HG02571 (cell line): ENCODE measurements around the gene AP1S2.

Source experiments
- ATAC-seq: cut with Tn5 transposase; IDR thresholded peaks from one replicate; pipeline ENCODE4 v1.9.1; 2021; ENCODE audit warnings: mild to moderate bottlenecking, moderate library complexity; ENCODE audit not compliant: unreplicated experiment

Gene AP1S2

DNA sequence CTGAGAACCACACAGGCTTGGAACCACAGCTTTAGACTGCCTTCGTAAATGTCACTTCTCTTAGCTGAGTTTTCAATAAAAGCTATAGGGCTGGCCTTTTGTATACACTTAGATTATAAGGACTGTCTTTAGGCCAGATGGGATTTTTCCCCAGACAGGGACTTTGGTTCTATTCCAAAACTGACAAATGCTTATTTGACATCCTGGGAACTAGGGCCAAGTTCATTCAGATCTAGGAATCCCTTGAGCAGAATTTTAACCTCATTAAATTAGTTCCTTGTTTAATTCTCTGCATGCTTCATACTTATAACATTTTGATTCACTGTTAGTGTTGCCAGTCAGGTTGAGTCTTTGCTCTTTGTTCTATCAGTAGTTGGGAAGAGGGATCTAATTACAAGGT is 41.2 kb downstream of the AP1S2 start:
- ATAC-seq: no peak

DNA sequence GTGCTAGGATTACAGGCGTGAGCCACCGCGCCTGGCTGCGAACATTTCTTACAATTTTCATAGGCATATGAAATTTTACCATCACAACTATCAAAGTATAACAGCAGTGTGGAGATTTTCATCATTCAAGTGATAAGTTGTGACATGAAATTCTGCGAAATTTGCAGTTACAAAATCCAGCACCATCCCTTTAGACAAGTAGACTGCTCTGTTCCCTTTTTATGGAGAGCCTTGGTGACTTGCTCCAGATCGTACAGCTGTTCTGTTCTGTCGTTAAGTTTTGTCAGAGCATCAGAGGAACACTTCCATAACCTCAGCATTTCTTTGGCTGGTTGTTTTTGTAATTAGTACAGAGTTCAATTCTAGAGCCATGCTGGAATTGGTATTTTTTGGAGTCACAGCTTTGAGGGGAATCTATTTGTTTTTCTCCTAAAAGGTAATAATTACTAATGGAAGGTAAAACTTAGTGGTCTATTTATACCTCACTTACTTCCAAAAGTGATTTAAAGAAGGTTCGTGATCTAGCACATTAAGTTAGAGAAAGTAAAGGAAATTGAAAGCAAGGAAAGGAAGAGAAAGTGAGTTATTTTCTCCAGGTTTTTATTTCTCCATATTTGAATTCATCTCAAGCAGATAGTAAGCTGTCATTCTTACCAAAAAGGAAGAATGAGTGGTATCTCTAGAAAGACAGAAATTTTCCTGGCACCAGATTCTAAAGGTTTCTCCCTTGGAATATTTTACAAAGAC is 42.2 kb downstream of the AP1S2 start:
- no peak for ATAC-seq

DNA sequence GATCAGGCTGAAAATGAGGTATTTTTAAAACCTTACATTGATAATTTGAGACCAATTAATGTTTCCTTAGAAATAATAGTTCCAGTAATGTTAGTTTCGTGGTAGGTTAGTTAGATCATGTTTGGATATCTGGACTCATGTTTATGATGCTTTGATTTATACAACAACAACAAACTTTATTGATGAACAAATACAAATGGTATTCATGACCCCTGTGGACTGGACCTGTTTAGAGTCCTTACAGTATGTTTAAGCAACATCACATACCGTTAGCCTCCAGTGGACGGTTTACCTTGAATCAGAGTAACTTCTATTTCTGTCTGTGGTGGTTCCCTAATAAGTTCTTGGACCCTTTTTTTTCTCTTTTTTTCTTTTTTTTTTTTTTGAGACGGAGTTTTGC is 46.4 kb downstream of the AP1S2 start:
- no peak for ATAC-seq

DNA sequence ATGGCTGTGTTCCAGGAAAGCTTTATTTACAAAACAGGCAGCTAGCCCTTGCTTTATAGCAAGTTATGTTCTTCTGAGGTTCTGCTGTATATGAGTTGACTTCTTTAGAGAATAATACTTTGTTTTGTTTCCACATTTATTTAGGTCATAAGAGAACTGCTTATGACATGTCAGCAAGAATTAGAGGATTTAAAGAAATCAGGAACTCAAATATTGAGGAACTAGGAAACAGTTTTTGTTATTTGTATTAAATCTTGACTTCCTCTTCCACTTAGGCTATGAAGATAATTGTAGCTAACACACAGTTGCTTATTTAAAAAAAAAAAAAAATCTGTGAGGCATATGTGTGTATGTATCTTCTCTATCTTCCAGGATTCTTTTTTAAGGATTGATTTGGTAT is 50.0 kb downstream of the AP1S2 start:
- no peak for ATAC-seq

DNA sequence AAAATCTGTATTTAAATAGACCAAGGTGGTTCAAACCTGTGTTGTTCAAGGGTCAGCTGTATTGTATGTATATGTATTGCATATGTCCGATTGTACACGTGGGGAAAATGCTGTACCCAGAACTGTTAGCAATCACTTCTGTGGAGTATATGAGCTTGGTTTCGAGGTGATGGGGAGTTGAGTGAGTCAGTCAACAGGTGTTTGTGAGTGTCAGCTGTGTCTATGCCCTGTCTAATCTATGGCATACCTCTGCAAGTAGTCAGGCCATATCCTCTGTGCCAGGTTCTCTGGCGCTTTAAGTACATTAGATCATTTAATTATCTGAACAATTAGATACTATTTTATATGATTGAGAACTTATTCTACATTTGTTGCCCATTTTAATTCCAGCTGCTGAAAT is 56.9 kb downstream of the AP1S2 start:
- ATAC-seq: no peak

DNA sequence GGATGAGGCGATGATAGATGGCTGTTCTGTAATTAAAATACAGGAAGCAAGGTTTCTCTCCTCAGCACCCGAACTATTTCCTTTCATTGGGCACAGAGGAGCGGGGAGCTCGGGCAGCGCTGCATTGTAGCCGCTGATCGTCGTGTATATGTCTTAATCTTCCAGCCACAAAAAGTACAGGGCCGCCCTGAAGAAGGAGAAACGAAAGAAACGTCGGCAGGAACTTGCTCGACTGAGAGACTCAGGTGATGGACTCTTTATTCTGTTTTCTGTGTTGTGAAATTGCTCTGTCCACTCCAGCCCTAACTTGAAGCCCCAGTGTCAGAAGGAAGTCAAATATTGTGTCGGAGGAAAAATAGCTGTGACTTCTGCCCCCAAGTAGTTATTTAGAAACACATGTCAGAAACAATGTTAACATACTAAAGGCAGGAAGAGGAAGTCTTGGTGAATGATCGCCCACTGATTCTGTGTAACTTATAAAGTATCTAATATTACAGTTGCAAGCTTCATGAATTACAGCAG is 63.8 kb downstream of the AP1S2 start:
- no peak for ATAC-seq

DNA sequence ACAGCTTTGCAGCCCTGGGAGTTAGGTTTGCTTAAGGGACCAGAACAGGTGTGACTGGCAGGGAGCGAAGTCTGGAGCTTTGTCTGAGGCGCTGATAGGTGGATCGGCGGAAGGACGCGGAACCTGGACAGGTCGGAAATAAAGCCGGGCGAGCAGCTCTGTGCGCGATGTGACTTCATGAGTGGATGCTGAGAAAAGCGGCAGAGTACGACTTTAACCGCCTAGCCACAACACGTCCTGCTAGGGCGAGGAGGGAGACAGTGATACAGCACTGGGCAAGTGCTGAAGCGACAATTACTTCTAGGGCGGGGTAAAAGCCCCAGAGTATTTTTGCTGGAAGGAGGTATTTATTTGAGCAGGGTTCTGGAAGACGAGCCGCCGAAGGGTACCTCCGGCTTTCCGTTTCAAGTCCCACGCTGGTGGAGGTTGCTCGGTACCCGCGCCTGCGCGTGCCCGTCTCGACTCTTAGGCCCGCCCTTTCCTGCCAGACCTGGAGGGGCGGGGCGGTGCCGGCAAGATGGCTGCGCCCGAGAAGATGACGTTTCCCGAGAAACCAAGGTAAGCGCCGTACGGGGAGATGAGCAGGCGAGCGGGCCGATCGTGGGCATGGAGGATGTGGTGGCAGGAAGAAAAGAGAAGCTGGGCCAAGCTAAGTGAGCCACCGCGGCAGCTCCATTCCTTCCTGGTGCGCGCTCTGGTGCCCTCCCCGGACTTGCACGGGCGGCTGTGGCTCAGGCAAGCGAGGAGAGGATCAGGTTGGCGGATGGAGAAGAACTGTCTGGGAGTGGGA is 64.4 kb downstream of the AP1S2 start, which contains the start of gene ZRSR2:
Gene ZRSR2, plus strand, starts transcription at position 506 of the 790 bp plus-strand sequence. Its CDS starts 12 bp downstream, at position 518.
- ATAC-seq: peak; percentile 94

DNA sequence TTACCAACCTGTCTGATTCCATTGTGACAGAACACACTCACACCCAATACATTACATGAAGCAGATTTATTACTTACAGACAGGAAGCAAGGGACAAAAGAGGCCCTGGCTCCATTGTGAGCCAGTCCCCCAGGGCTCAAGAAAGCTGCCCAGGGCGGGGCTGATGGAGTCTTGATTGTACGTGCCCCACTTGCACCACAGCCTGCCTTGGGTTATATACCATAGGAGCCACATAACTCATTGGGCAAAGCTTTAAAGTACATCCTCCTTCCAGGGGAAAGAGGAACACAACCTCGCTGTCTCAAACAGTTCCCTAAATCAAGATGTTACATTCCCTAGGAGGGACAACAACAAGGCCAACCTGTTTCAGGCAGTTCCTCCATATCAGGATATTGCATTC is 67.7 kb downstream of the AP1S2 start:
- no peak for ATAC-seq

DNA sequence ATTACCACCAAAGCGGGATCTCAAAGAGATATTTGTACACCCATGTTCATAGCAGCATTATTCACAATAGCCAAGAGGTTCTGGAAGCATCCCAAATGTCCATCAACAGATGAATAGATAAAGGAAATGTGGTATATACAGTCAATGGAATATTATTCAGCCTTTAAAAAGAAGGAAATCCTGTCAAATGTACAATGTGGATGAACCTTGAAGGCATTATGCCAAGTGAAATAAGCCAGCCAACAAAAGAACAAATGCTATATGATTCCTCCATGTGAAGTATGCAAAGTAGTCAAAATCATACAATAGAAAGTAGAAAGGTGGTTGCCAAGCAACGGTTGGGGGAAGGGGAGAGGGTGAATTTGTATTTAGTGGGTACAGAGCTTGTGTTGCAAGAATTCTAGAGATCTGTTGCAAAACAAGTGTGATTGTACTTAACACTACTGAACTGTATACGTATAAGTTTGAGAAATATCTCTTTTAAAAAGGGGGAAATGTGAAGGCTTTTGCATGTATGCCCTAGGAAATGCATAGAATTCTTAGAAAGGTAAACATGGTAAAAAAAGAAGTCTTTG is 69.3 kb downstream of the AP1S2 start:
- no peak for ATAC-seq

DNA sequence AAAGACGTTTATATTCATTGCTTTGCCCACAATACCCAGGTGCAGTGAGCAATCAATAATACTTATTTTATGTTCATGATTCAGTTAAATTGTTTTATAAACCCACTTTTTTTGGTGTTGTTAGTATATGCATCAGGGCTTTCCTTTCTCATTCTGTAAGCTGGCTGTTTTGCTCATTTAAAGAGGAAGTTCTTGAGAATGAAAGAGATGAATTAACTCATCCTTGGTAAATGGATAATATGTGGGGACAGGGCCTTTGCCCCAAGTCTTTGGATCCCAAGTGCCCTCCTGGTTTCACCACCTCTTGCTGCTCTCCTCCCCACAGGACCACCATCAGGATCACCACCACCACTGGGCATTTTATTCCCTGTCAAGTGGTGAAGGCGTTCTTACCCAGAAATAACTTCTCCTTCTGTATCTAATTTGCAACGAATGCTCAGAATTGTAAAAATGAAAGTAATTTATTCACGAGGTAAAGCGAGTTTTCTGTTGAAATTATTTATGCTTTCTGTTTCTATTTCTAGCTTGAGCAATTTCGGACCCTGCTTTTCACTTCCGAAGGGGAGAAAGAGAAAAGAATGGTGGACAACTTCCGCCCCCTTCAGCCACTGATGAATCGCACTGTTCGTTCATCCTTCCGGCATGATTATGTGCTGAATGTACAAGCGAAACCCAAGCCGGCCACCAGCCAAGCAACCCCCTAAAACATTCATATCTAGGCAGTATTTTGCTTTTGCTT is 72.5 kb downstream of the AP1S2 start:
- no peak for ATAC-seq
